GM21390 (cell line): ENCODE data around the gene GAP43.

Experiments
- ATAC-seq: cut with Tn5 transposase; IDR thresholded peaks from one replicate; pipeline ENCODE4 v1.9.1; 2021; ENCODE audit not compliant: unreplicated experiment

The GAP43 gene

GRCh38 chr3:115623044-115623868 is at the start of gene GAP43:
GAP43 (plus strand) TSS chr3:115623510; CDS start chr3:115623690, 180 bp downstream.
- no peak for ATAC-seq

- no peak for ATAC-seq
These were observed 46.9 kb upstream of the GAP43 start for GRCh38 chr3:115576325-115576875.

GRCh38 chr3:115577000-115577399 is 46.3 kb upstream of the GAP43 start:
- no peak for ATAC-seq

- no peak for ATAC-seq
These were observed 45.0 kb upstream of the GAP43 start for GRCh38 chr3:115578331-115578730.

GRCh38 chr3:115580566-115580965 is 42.7 kb upstream of the GAP43 start:
- ATAC-seq: no peak

GRCh38 chr3:115581362-115582135 is 41.8 kb upstream of the GAP43 start:
- no peak for ATAC-seq

- ATAC-seq: no peak
These were observed 34.9 kb upstream of the GAP43 start for GRCh38 chr3:115588201-115589115.

- ATAC-seq: no peak
These were observed 32.4 kb upstream of the GAP43 start for GRCh38 chr3:115590873-115591272.

- no peak for ATAC-seq
These were observed 27.6 kb upstream of the GAP43 start for GRCh38 chr3:115595611-115596275.

GRCh38 chr3:115598216-115598615 is 25.1 kb upstream of the GAP43 start:
- no peak for ATAC-seq

GRCh38 chr3:115602194-115602593 is 21.1 kb upstream of the GAP43 start:
- no peak for ATAC-seq

- ATAC-seq: no peak
These were observed 11.7 kb upstream of the GAP43 start for GRCh38 chr3:115611630-115612029.

- ATAC-seq: no peak
These were observed 8.1 kb upstream of the GAP43 start for GRCh38 chr3:115615001-115615814.

- peak; percentile 61 for ATAC-seq
These were observed 6.8 kb upstream of the GAP43 start for GRCh38 chr3:115616461-115616860.

- ATAC-seq: no peak
These were observed 5.7 kb upstream of the GAP43 start for GRCh38 chr3:115617591-115617990.

GRCh38 chr3:115624029-115624741 is 875 bp downstream of the GAP43 start:
- ATAC-seq: no peak

GRCh38 chr3:115624901-115625300 is 1.6 kb downstream of the GAP43 start:
- ATAC-seq: no peak

GRCh38 chr3:115626006-115626409 is 2.7 kb downstream of the GAP43 start:
- no peak for ATAC-seq

GRCh38 chr3:115626721-115627120 is 3.4 kb downstream of the GAP43 start:
- no peak for ATAC-seq
